Smooth muscle cell of bladder (primary cell): ENCODE data around the gene EVPL. TPM values are rescaled to one million over a fixed set of nuclear protein-coding genes. Genes with fewer than 3 reads are reported as not detected.

Source experiments
- total RNA-seq: library from RNA; depleted of rRNA; stranded (reverse); fragments of >200 nt; gene quantifications from 2 replicates; pipeline ENCODE4 v1.2.3, GENCODE V29; 2014

EVPL gene
- total RNA-seq, result under 0.01 TPM in 2 replicates

GRCh38 chr17:76027159-76027839, at the start of gene EVPL:
Gene EVPL, minus strand, starts transcription at chr17:76027306. Its CDS starts 108 bp downstream, at chr17:76027198.

GRCh38 chr17:76074390-76075363, 47.6 kb upstream of the EVPL start, which contains the start of gene GALR2:
Gene GALR2, plus strand, starts transcription at chr17:76074781. Its CDS starts 103 bp downstream, at chr17:76074884.

GRCh38 chr17:76072148-76072858, 45.2 kb upstream of the EVPL start, which contains the start of gene SRP68:
Gene SRP68, minus strand, starts transcription at chr17:76072517. Its CDS starts 26 bp downstream, at chr17:76072491.

GRCh38 chr17:76000755-76001521, 26.2 kb downstream of the EVPL start, which contains the start of gene CDK3:
Gene CDK3, plus strand, starts transcription at chr17:76000855. Its CDS starts 571 bp downstream, at chr17:76001426.

GRCh38 chr17:75978938-75979704, 48.0 kb downstream of the EVPL start, which contains the start of the genes ACOX1 and TEN1:
Gene ACOX1, minus strand, starts transcription at chr17:75979166. Its CDS starts 93 bp downstream, at chr17:75979073.
Gene TEN1, plus strand, starts transcription at chr17:75979240. Its CDS starts 6,953 bp downstream, at chr17:75986193.

Other genes starting within 250 kb of the EVPL start
- 10.0 and 15.1 TPM in 2 replicates for gene UNK, start 242.5 kb downstream of the EVPL start, total RNA-seq
- 0.46 and 0.57 TPM in 2 replicates for gene UNC13D, start 182.9 kb downstream of the EVPL start, total RNA-seq
- gene WBP2, start 172.0 kb downstream of the EVPL start, total RNA-seq, result 22.3 and 22.5 TPM in 2 replicates
- gene TRIM47, start 148.7 kb downstream of the EVPL start, total RNA-seq, result 12.3 and 14.1 TPM in 2 replicates
- gene TRIM65, start 130.4 kb downstream of the EVPL start, total RNA-seq, result 13.5 and 16.1 TPM in 2 replicates
- 21.4 and 21.9 TPM in 2 replicates for gene MRPL38, start 122.4 kb downstream of the EVPL start, total RNA-seq
- gene FBF1, start 86.3 kb downstream of the EVPL start, total RNA-seq, result 8.8 and 15.0 TPM in 2 replicates
- gene ACOX1, start 48.1 kb downstream of the EVPL start, total RNA-seq, result 49.1 and 63.6 TPM in 2 replicates
- 14.1 and 15.5 TPM in 2 replicates for gene TEN1, start 48.1 kb downstream of the EVPL start, total RNA-seq
- 0.71 and 0.92 TPM in 2 replicates for gene CDK3, start 26.5 kb downstream of the EVPL start, total RNA-seq
- 24.6 and 45.7 TPM in 2 replicates for gene SRP68, start 45.2 kb upstream of the EVPL start, total RNA-seq
- 0.14 TPM in 1 of 2 replicates, not detected in the other for gene GALR2, start 47.5 kb upstream of the EVPL start, total RNA-seq
- gene ZACN, start 51.9 kb upstream of the EVPL start, total RNA-seq, result not detected in 2 replicates
- gene EXOC7, start 76.5 kb upstream of the EVPL start, total RNA-seq, result 78.6 and 82.0 TPM in 2 replicates
- not detected in 2 replicates for gene FOXJ1, start 113.9 kb upstream of the EVPL start, total RNA-seq
- gene RNF157, start 213.2 kb upstream of the EVPL start, total RNA-seq, result 0.09 and 0.28 TPM in 2 replicates
- gene UBALD2, start 238.0 kb upstream of the EVPL start, total RNA-seq, result 1.4 and 1.6 TPM in 2 replicates